IMR-90 (cell line): Measurements from ENCODE around the gene OCEL1. TPM values are rescaled to one million over a fixed set of nuclear protein-coding genes. Genes with fewer than 3 reads are reported as not detected.

Experiments used
- ATAC-seq: fragments of 200-7000 bp; cut with Tn5 transposase; 2 replicates; pipeline ENCODE4 v1.9.1; 2020; ENCODE audit warnings: low read depth, mild to moderate bottlenecking, moderate library complexity
- BruUV-seq: library from RNA; stranded (reverse); fragments of 400-500 nt; replicated peaks from 2 replicates; lab custom pipeline; 2021; lab: Mats Ljungman, UMichigan
- CTCF ChIA-PET: fragments of 300-600 bp; formaldehyde crosslinking; extraction: SDS; loops from one replicate; lab custom pipeline; 2021; ENCODE audit warnings: antibody characterized with exemption; lab: Yijun Ruan, JAX
- POLR2A ChIA-PET: fragments of 300-600 bp; sonication (Branson Sonifier 250); formaldehyde crosslinking; loops from one replicate; lab custom pipeline; 2022; ENCODE audit warnings: antibody characterized with exemption; ENCODE audit not compliant: unreplicated experiment; lab: Charles Lee
- DNase-seq: peaks from one replicate; pipeline ENCODE4 v3.0.0; 2013
- H2AFZ ChIP-seq: replicated peaks from 2 replicates; pipeline ENCODE3; 2013; ENCODE audit warnings: low read length, mild to moderate bottlenecking; ENCODE audit not compliant: poor library complexity
- H2AK5ac ChIP-seq: 2 replicates; pipeline ENCODE4 v1.6.1; 2013; ENCODE audit warnings: low read depth, low read length, inconsistent platforms
- H2AK9ac ChIP-seq: replicated peaks from 2 replicates; pipeline ENCODE3; 2013; ENCODE audit warnings: mild to moderate bottlenecking, low read depth, low read length, moderate library complexity; ENCODE audit not compliant: poor library complexity
- H2BK120ac ChIP-seq: 2 replicates; pipeline ENCODE4 v1.6.1; 2013; ENCODE audit warnings: low read depth, low read length, inconsistent platforms
- H2BK15ac ChIP-seq: 3 replicates; pipeline ENCODE4 v1.6.1; 2013; ENCODE audit warnings: low read depth, low read length, inconsistent platforms
- H2BK20ac ChIP-seq: 2 replicates; pipeline ENCODE4 v1.6.1; 2013; ENCODE audit warnings: low read depth, mild to moderate bottlenecking, inconsistent platforms, low read length, moderate library complexity
- H2BK5ac ChIP-seq: 2 replicates; pipeline ENCODE4 v1.6.1; 2013; ENCODE audit warnings: mild to moderate bottlenecking, low read depth, low read length, inconsistent platforms; ENCODE audit not compliant: poor library complexity, severe bottlenecking
- H3K14ac ChIP-seq: replicated peaks from 2 replicates; pipeline ENCODE4 v1.6.1; 2013; ENCODE audit warnings: low read depth, low read length, inconsistent platforms
- H3K18ac ChIP-seq: 2 replicates; pipeline ENCODE4 v1.6.1; 2013; ENCODE audit warnings: low read depth, low read length, control low read depth
- H3K23ac ChIP-seq: 2 replicates; pipeline ENCODE4 v1.6.1; 2013; ENCODE audit warnings: low read depth, low read length, inconsistent platforms
- H3K27ac ChIP-seq: 2 replicates; pipeline ENCODE4 v1.5.1; 2013; ENCODE audit warnings: mild to moderate bottlenecking, control low read depth, low read length; ENCODE audit not compliant: insufficient read depth
- H3K27me3 ChIP-seq: 2 replicates; pipeline ENCODE4 v1.6.1; 2013; ENCODE audit warnings: low read length; ENCODE audit not compliant: control insufficient read depth, insufficient read depth
- H3K36me3 ChIP-seq: 2 replicates; pipeline ENCODE4 v1.6.1; 2013; ENCODE audit warnings: low read length, mixed read lengths; ENCODE audit not compliant: control insufficient read depth, insufficient read depth
- H3K4ac ChIP-seq: 2 replicates; pipeline ENCODE4 v1.6.1; 2013; ENCODE audit warnings: low read depth, low read length, inconsistent platforms
- H3K4me1 ChIP-seq: 2 replicates; pipeline ENCODE4 v1.6.1; 2013; ENCODE audit warnings: low read length, mixed read lengths; ENCODE audit not compliant: control insufficient read depth, insufficient read depth
- H3K4me2 ChIP-seq: 2 replicates; pipeline ENCODE4 v1.6.1; 2013; ENCODE audit warnings: low read depth, mild to moderate bottlenecking, control low read depth, low read length, moderate library complexity
- H3K4me3 ChIP-seq: 2 replicates; pipeline ENCODE4 v1.5.1; 2013; ENCODE audit warnings: low read depth, mild to moderate bottlenecking, control low read depth, low read length, moderate library complexity; ENCODE audit not compliant: insufficient read depth
- H3K56ac ChIP-seq: 2 replicates; pipeline ENCODE4 v1.6.1; 2013; ENCODE audit warnings: low read length, inconsistent platforms; ENCODE audit not compliant: insufficient read depth; ENCODE audit errors: extremely low read depth
- H3K79me1 ChIP-seq, 2 experiments: 2 replicates each; pipeline ENCODE4 v1.6.1; 2013; ENCODE audit warnings: low read length in 2 of 2, inconsistent platforms in 1 of 2, low read depth in 1 of 2
- H3K9ac ChIP-seq: 2 replicates; pipeline ENCODE4 v1.6.1; 2013; ENCODE audit warnings: low read depth, low read length, control low read depth
- H3K9me1 ChIP-seq: 2 replicates; pipeline ENCODE4 v1.6.1; 2013; ENCODE audit warnings: low read length, inconsistent platforms; ENCODE audit not compliant: insufficient read depth
- H3K9me3 ChIP-seq: 2 replicates; pipeline ENCODE4 v1.6.1; 2013; ENCODE audit warnings: low read length; ENCODE audit not compliant: control insufficient read depth, insufficient read depth
- H4K20me1 ChIP-seq: 2 replicates; pipeline ENCODE4 v1.6.1; 2013; ENCODE audit warnings: low read length, inconsistent platforms; ENCODE audit not compliant: insufficient read depth
- H4K5ac ChIP-seq: 2 replicates; pipeline ENCODE4 v1.6.1; 2013; ENCODE audit warnings: mild to moderate bottlenecking, low read depth, low read length, control low read depth
- H4K8ac ChIP-seq, 2 experiments: 2 replicates each; pipeline ENCODE4 v1.6.1; 2013; ENCODE audit warnings: low read depth in 2 of 2, low read length in 2 of 2, control low read depth in 1 of 2, inconsistent platforms in 1 of 2
- H4K91ac ChIP-seq: 2 replicates; pipeline ENCODE4 v1.6.1; 2013; ENCODE audit warnings: low read depth, low read length, inconsistent platforms; ENCODE audit not compliant: insufficient read depth
- MAFK ChIP-seq: IDR thresholded peaks from 2 replicates; pipeline ENCODE4 v1.6.1; 2012; ENCODE audit warnings: low read depth, low read length, improper control_type of control experiment
- RAD21 ChIP-seq: IDR thresholded peaks from 2 replicates; pipeline ENCODE4 v1.6.1; 2012; ENCODE audit warnings: low read length, improper control_type of control experiment
- WGBS, 2 experiments: methylation state at CpG; one replicate each; pipeline versions ENCODE4 v1.1.5 to v1.1.7; 2013; ENCODE audit warnings: missing lambda C conversion rate in 2 of 2; ENCODE audit not compliant: insufficient read length in 1 of 2; ENCODE audit errors: extremely low coverage in 2 of 2; 5-methylcytosine and 5-hydroxymethylcytosine counted together
- dilution Hi-C: fragments of 300-500 bp; cut with HindIII; formaldehyde crosslinking; loops from one replicate; pipeline ENCODE4 v1.14.3; 2018; ENCODE audit warnings: low sequenced_read_pairs; ENCODE audit not compliant: unreplicated experiment
- in situ Hi-C: fragments of 300-500 bp; cut with MboI; formaldehyde crosslinking; loops from 3 replicates; pipeline ENCODE4 v1.14.3; 2019; ENCODE audit warnings: low sequenced_read_pairs, inconsistent platforms, mixed read lengths
- intact Hi-C: fragments of 100-400 bp; cut with micrococcal nuclease; formaldehyde crosslinking; loops from 2 replicates; pipeline ENCODE4 v1.10.0; 2022
- polyA plus RNA-seq, 3 experiments: library from polyadenylated mRNA; depleted of rRNA; stranded (reverse); fragments of >200 nt; gene quantifications; 2 replicates each; pipeline ENCODE4 v1.2.3, GENCODE V29; 2012; ENCODE audit warnings: low replicate concordance in 1 of 3
- total RNA-seq: library from RNA; depleted of rRNA; stranded (reverse); fragments of >200 nt; gene quantifications from 2 replicates; pipeline ENCODE4 v1.2.3, GENCODE V29; 2012
- TF ChIP-seq, protein P1 (sequence below): fragments of 150-350 bp; IDR thresholded peaks from 2 replicates; pipeline ENCODE4 v1.6.1; 2016; ENCODE audit warnings: low read depth, mild to moderate bottlenecking, low read length, moderate library complexity, borderline replicate concordance

OCEL1 gene
- total and polyA plus RNA-seq, 2 of the 4 experiments (the other 2 are of a cell fraction) = 1.1 to 7.2 TPM

GRCh38 chr19:17200408-17201079, 25.5 kb upstream of the OCEL1 start:
- Histone ChIP-seq H3K79me1 (peaks cover 9 to 18% of the 10 kb centered on the region in 2 experiments; a peak in 3 of 4 replicates), H3K4me1 (no peaks in the 10 kb centered on the region), H3K27ac (no peak overlapping the region), H2BK20ac (no peak overlapping the region), H2BK120ac (no peak overlapping the region), H3K9me1 (peaks cover 3% of the 10 kb centered on the region; the same call in 1 of the 2 replicates), H4K91ac (no peak overlapping the region), H3K4me2 (no peak overlapping the region), H3K9ac (no peak overlapping the region), H3K23ac (no peak overlapping the region), H3K4me3 (no peak overlapping the region), H3K14ac (no peak overlapping the region), H3K27me3 (no peaks in the 10 kb centered on the region), H4K5ac (no peak overlapping the region), H2BK5ac (no peak overlapping the region), H2AK5ac (no peak overlapping the region), H3K18ac (no peak overlapping the region), H4K20me1 (peaks cover 12% of the 10 kb centered on the region), H4K8ac (no peak overlapping the region), H3K56ac (no peak overlapping the region), H2AK9ac (no peak overlapping the region), H2BK15ac (no peak overlapping the region), H3K4ac (no peak overlapping the region), H3K9me3 (no peaks in the 10 kb centered on the region), H3K36me3 (peaks cover 79% of the 10 kb centered on the region), H2AFZ (no peak overlapping the region)
- ATAC-seq (no peak), DNase-seq (no peak)
- ChIA-PET POLR2A (no interaction called here), CTCF (no interaction called here)
- in situ Hi-C loops = loop anchor here (10.0 kb wide), 1 partner anchor 84 kb away; the partner anchor contains the start of gene ANKLE1
- BruUV-seq = no TSS peak
- dilution Hi-C loops = no loop called here
- WGBS, 2 experiments = 50% methylated on average over 2 of the region's 16 CpGs; no CpG with 5 or more reads in 1 of the 2 experiments
- TF ChIP-seq MAFK (no peak), RAD21 (no peak)
- TF ChIP-seq, protein P1, sequence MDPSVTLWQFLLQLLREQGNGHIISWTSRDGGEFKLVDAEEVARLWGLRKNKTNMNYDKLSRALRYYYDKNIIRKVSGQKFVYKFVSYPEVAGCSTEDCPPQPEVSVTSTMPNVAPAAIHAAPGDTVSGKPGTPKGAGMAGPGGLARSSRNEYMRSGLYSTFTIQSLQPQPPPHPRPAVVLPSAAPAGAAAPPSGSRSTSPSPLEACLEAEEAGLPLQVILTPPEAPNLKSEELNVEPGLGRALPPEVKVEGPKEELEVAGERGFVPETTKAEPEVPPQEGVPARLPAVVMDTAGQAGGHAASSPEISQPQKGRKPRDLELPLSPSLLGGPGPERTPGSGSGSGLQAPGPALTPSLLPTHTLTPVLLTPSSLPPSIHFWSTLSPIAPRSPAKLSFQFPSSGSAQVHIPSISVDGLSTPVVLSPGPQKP = no peak
- intact Hi-C loops = no loop called here
